ENCODE results near the gene DPM2. TPM values are rescaled to one million over a fixed set of nuclear protein-coding genes. Genes with fewer than 3 reads are reported as not detected.
A peak's percentile ranks its signal among the peaks of the same experiment; 100 is the strongest.

DPM2 gene
- polyA plus RNA-seq, 10 donors, result 15.7 to 25.3 (median 22.5) TPM

DNA sequence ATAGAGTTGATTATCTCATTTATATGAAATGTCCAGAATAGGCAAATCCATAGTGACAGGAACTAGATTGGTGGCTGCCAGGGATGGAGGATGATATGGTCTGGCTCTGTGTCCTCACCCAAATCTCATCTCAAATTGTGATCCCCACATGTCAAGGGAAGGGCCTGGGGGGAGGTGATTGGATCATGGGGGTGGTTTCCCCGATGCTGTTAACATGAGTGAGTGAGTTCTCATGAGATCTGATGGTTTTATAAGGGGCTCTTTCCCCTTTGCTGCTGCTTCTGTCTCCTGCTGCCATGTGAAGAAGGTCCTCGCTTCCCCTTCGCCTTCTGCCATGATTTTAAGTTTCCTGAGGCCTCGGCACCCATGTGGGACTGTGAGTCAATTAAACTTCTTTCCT is 21.7 kb upstream of the DPM2 start:
- no peak for DNase-seq

DNA sequence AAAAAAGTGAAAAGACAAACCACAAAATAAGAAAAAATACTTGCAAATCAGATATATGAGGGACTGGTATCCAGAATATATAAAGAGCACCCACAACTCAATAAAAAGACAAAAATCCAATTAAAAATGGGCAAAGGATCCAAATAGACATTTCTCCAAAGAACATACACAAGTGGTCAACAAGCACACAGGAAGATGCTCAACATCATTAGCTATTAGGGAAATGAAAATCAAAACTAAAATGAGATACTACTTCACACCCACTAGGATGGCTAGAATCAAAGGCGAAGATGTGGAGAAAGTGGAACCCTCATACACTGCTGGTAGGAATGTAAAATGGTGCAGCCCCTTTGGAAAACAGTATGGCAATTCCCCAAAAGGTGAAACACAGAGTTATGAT is 21.1 kb upstream of the DPM2 start:
- DNase-seq, result no peak

DNA sequence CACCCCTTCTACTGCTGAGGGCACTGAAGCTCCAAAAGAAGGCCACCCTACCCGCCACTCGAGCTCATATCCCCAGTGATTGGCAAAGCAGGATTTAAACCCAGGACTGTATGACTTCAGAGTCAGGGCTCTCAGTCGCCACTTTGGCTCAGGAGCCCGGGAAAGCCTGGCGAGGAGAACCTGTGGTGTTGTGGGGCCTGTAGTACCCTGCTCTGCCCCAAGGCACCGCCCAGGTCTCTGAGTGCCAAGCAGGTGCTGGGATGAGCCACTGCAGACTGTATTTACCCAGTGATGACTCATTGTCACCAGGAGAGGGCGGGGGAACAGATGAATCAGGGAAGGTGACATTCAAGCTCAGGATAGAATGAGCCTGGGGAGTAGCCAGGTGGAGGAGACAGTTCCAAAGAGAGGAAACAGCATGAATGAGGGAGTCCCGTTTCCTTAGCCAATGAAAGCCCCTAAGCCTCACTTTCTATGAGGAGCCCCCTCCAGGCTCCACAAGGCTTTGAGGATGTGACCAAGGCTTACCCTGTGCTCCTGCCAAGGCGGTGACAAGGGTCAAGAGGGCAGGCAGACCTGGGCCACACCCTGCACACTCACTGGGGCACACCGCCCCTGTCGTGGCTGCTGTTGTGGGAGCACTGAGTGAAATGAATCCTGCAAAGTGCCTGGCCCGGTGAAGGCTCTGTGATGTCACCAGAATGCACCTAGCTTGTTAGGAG is 17.8 kb upstream of the DPM2 start:
- DNase-seq, result no peak

DNA sequence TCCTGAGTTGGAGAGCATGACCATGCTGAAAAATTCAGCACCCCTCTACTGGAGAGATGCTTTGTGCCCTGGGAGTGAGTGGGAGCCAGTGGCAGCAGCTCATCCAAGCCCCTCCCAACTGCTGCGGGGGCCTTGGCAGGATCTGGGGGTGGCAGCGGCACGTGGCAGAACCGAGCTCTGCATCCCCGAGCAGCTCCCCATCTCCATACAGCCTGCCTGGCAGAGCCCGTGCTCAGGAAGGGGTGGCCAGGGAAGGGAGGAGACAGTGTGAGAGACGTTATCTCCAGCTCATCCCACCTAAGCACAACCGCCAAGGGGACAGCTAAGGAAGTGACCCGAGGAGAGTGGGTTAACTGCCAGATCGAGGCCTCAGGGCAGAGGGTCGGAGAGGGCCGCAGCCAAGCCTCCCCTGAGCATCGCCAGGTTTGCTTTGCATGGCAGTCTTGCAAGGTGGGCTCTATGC is 17.2 kb upstream of the DPM2 start:
- no peak for DNase-seq

DNA sequence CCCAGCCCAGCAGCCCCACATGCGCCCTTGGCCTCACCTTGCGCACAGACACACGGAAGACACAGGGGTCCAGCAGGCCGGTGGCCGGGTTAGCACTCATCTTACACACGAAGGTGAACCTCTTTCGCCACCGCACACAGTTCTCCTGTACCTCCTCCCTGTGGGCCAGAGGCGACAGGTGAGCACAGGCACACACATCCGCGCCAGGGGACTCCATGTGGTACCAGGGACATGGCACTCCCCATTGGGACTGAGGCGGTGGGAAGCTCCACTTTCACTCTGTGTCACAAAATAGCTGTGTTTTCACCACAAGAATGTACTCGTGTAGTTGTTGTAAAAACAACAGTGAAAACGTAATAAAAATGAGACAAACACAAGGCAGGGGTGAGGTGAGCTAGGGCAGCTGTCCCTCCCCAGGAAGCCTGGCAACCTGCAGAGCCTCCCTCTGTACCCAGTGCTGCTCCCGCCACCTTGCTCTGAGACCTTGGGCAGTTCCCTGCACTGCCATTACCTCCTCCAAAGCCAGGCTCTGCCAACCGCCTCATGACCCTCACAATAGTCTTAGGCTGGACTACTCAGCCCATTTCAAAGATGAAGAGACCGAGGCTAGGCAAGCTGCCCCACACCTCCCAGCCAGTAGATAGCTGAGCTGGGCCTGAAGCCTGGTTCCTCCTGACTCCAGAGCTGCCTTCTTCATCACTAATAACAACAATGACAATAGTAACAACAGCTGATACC is 16.3 kb upstream of the DPM2 start:
- DNase-seq, result no peak

DNA sequence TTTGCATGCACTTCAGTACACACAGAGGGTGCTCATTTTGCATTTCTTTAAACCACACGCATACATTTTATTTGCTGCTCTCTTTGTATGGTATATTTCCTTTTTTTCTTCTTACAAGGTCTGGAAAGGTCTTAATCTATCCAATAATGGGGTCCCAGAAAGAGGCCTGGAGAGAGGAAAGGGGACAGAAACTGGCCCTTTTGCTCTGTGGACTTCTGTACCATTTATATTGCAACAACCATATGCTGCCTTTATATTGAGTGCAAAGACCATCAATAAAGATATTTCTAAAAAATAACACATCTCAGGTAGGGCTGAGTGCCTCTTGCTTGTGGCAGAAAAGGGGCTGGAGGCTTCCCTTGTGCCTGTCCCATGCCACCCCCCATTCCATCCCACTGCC is 15.5 kb upstream of the DPM2 start:
- DNase-seq, result no peak

DNA sequence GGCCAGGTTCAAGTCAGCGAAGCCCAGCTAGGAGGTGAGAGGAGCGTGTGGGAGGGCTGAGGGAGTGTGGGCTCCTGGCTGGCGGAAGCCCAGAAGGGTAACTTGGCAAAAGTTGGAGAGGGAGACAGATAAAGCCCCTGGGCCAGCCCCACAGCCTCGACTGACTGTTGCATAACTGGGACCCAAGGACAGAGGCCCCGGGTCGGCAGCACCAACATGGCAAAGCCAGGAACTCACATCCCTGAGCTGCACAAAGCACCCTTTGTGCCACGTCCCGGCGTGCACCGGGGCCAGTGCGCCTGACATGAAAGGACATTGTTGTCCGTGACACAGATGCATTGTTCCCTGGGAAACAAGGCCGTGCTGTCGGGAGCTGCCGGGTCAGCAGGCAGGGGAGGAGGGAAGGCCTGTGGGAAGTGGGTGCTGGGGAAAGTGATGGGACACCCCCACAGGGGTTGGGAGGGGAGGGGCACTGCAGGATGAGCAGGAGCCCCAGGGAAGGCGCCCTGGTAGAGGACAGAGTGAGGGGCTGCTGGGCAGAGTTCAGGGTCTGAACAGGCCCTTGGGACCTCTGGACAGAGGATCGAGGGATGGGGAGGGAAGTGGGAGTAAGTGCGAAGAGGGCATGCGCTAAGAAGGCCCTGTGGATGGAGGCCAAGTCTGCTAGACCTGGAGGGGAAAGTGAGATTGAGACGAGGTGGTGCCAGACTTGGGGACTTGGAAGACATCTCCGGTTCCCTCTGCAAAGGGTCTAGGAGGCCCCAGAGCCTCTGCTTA is 13.0 kb upstream of the DPM2 start:
- DNase-seq, result no peak

DNA sequence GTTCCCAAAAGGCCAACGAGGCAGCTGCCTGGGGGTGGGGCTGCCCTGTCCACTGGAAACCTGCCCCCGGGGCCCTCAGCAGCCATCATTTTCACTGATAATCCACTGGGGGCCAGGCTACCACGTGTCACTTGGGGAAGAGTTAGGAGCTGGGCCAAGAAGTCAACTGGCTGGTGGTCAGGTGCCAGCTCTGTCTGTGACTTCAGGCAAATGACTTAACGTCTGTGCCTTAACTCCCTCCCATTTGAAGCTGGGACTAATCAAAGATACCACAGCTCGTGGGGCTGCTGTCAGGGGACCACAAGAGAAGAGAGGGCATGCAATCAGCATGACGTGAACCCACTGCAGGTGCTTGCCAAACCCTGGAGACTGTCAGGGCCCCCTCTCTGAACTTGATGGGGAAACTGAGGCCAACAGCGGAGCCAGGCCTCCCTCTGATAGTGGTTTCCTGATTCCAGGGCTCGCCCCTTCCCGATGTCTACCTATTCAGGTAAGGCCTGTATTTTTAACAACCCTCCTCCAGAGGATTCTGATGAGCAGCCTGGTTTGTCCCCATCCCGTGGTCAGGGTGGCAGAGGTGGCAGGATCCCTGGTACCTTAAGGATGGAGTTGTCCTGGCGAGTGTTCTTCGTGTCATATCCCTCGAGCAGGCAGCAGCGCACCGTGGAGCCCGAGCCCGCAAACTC is 12.3 kb upstream of the DPM2 start:
- DNase-seq, result no peak

DNA sequence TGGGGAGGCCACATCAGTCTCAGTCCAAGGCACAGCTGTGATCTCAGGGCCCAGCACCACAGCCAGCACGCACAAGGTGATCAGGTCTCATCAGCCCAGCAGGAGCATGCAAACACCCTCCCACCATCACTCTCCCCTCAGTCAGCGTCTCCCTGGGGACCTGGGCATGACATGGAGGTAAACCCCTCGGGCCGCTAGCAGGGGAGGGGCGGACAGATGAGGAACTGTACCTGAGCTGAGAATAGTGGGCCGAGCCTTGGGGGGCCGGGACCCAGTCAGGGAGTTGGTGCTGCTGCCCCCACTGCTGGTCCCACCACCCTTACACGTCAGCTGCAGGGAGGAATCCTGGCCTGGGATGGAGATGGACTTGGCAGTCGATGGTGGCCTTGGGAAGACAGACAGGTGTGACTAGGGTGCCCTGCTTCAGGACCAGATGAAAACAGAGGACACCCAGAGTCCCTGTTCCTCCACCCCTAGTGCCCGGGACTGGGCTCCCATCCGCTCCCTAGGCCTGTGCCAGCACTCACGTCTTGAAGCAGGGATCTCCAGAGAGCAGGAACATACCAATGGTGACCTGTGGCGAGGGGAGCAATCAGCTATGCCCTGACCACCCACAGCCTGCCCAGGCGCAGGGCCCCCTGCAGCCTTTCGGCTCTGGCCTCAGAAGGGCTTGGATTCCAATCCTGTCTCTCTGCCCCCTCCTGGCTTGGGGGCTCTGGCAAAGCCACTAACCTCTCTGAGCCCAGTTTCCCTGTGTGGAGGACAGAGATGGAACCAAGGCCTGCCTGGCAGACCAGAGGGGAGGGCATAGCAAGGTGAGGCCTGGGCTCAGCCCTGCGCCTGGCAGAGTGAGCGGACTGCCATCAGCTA is 10.4 kb upstream of the DPM2 start:
- no peak for DNase-seq

DNA sequence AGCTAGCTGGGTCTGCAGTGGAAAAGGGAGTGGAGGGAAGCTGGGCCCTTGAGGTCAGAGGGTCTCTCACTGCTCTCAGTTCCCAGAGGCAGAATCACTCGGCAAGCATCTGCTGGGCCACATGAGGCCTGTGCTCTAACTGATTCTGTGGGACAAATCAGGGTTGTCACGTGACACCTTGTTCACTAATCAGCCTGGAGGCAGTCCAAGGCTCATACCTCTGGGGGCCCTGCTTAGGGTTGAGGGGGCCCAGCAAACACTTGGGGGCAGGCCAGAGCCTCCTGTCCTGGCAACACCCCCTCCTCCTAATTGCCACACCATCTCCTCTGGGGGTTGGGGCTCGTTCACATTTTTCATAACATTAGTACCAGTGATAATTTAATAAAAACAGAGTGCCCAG is 9.1 kb upstream of the DPM2 start:
- DNase-seq, result no peak

DNA sequence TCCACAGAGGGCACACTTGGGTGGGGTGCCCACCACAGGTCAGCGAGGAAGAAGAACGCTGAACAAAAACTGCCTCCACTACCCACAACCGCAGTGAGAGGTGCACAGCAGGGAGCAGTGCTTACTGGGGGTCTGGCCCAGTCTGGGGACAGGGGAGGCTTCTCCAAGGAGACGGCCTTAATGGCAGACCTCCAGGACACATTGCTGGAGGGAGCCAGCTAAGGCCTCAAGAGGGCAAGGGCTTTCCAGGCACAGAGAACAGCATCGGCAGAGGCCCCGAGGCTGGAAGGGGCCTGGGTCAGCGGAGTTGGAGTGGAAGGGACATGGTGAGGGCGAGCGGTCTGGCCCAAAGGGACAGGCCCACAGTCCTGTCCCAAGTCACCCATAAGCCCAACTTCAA is 8.3 kb upstream of the DPM2 start:
- DNase-seq, result no peak

DNA sequence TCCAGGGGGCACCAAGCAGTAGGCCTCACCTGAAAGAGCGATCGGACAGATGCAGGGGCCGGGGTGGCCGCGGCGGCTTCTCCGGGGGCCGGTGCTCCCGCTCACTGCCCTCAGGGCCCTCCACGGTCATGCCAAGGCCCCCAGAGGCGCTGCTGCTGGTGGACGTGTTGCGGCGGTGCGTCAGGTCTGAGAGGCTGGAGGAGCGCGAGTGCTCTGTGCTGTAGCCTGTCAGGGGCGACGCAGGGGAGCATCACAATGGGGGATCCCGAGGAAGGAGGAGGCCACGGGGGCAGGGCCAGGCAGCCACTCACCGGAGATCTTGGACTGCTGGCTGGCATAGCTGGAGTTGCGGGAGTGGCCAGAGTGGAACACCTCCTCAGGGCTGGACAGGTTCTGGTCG is 7.7 kb upstream of the DPM2 start:
- no peak for DNase-seq

DNA sequence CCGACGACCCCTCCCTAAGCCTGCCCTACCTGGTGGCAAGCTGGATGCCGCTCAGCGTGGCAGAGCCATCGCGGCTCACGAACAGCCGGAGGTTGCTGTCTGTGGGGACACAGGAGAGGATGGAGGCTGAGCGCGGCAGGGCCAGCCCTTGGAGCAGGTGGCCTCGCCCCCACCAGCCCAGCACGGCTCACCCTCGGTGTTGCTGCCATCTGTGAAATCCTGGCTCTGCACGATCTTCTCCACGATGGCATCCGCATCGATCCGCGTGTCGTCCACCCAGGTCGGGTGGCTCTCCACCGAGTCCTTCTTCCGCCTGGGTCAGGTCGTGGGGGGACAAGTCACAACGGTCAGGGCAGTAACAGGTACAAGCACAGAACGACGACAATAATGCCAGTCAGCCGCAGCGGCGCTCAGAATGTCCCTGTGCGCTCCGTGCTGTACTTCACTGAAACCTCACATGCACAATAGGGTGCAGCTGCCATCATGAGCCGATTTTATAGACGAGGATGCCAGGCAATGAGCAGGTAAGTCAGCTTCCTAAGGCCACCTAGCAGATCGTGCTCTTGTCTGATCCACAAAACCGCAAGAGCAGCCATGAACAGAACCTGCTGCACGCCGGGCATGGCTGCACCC is 7.0 kb upstream of the DPM2 start:
- no peak for DNase-seq

DNA sequence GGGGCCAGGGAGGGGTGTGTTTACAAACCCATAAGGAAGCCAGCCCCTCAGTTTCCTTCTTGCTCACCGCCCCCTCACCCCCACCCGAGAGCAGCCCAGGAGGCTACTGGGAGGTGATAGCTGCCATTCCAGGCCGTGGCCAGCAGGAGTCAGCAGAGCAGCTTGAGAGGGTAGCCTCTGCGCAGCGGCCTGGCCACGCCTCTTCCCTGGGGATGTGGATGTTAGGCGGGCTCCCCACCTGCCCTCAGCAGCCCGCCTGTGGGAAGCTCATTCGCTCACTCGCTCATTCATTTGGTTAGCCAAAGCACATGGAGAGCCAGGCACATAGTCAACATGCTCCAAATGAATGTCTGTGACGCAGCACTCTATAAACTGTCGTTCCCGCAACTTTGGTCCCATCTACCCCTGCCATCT is 6.1 kb upstream of the DPM2 start:
- DNase-seq, result peak in 2 of 3 donors; percentile 78 to 83

DNA sequence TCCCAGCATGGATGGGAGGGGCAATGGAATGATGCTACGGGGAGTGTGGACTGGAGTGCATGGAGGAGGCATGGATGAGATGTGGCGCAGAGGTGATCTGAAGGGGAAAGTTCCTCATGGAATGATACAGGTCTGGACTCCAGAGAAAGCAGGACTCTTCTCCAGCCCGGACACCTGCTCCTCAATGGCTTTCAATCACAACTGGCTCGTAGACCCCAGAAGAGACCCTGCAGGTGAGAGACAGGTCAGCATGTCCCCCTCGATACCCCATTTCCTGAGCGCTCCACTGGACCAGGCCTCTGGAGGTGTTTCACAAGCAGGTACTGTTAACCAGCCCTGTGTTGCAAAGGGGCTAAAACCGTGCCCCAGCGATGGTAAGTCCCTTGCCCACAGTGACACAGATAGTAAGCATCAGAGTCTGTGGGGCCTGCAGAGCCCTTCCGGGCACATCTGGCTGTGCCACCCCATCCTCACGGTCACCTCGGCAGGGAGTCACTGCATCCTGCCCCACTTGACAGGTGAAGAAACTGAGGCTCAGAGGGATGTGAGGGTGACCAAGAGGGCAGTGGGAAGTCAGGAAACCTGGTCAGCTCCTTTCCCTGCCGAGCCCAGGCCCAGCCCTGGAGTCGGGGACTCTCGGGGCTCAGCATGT is 5.5 kb upstream of the DPM2 start:
- no peak for DNase-seq

DNA sequence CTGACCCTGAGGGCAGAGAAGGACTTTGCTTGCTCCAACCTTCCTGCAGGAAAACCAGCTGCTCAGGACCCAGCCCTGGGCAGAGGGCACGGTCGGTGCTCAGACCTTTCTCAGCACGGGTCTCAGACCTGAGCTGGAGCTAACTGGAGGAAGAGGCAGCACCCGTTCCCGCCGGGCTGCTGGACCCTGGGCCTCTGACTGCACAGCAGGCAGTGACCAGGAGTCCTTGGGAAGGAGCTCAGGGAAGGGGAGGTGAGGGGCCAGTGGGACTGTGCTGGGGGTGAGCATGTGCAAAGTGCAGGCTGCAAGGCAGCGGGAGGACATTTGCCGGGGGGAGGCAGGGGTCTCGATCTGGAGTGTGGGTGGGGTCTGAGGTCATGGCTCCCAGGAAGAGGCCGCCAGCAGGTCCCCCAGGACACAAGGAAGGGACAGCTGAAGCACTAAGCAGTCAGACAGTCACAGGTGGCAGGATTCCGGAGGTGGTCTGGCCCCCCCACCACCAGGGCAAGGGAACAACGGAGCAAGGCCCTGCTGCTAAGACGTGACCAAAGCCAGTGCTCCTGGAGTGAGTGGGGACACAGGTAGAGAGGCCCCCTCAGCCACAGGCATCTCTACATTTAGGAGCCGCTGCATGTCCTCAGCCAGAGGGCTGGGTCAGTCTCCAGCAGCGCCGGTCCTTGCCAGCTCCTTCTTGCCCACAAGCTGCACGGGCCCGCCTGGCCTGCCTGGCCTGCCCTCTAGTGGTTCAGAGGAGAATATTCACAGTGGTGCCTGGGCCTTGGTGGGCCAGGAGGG is 4.8 kb upstream of the DPM2 start:
- DNase-seq, result peak in 2 of 3 donors; percentile 55 to 79

DNA sequence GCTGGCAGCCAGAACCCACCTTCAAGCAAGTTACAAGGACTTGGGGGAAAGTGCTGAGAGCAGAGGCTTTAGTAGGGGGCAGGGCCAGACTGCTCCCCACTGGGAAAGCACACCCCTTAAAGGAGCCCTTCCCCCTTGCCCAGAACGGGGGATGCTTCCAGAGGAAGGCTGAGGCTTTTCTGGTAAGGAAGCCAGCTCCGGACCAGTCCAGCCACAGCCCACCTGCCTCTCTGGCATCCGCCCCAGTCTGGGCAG is 4.2 kb upstream of the DPM2 start:
- DNase-seq, result no peak

DNA sequence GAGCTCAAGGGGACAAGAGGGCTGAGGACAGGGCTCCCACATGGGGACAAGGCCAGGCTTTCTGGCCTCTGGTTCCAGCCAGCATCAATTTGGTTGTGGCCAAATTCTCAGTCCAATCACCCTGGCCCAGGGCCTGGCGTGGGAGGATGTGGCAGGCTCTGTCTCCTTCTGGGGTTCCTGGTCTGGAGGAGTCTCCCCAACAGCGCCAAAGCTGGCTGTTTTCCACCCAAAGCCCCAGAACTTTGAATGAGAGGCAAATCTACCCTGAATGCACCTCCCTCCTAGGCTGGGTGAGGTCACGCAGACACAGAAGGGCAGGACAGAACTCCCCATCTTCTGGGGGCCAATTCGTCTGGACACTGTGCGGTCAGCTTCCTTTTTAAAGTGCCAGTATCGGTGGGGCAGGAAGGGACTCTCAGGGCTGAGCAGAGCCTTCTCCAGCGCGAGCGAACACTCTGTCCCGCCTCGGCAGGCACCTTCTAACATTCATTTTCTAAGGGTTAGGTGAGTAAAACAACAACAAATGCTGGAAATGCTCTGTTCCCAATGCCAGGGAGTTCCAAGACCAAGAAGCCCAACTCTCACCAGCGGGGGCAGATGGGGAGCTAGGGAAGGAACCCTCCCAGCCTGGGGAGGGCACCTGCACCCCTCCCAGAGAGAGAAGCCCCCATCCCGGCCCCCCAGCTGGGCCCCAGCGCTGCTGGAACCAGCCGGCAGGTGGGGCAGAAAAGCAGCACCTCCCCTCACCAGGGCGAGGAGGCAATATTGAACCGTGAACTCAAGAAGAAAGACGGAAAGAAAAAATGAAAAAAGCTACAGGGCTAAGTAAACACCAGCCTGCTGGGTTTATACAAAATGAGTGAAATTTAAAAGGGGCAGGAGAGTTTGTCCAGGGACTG is 3.7 kb upstream of the DPM2 start:
- DNase-seq, result no peak

All from muscle of back (tissue), 11 donors.